Endothelial cell of umbilical vein (primary cell): ENCODE results near the gene CLDN14. TPM values are rescaled to one million over a fixed set of nuclear protein-coding genes. Genes with fewer than 3 reads are reported as not detected.

Experiments used
- BruUV-seq: library from RNA; stranded (reverse); fragments of 400-500 nt; replicated peaks from 2 replicates; lab custom pipeline; 2021; lab: Mats Ljungman, UMichigan
- CTCF ChIA-PET: fragments of 300-600, 350-600 bp; sonication (Branson Sonifier 250); formaldehyde crosslinking; loops from one replicate; lab custom pipeline; 2021; ENCODE audit warnings: antibody characterized with exemption, inconsistent platforms; lab: Charles Lee
- POLR2A ChIA-PET: fragments of 300-600, 350-600 bp; sonication (Branson Sonifier 250); formaldehyde crosslinking; loops from one replicate; lab custom pipeline; 2021; ENCODE audit warnings: antibody characterized with exemption, inconsistent platforms; lab: Charles Lee
- DNase-seq: peaks from one replicate; pipeline ENCODE4 v3.0.0-alpha.2; 2011; ENCODE audit warnings: low read depth, low spot score
- FAIRE-seq: peaks from 2 replicates; lab custom pipeline; 2011; peaks lifted over from hg19 to GRCh38; lab: Jason Lieb, UNC
- H2AFZ ChIP-seq: 2 replicates; pipeline ENCODE4 v1.6.0; 2012; ENCODE audit warnings: low read depth, low read length, control low read depth, inconsistent platforms
- H3K27ac ChIP-seq: 2 replicates; pipeline ENCODE4 v1.5.1; 2011; ENCODE audit warnings: low read depth, mild to moderate bottlenecking, control low read depth, low read length, moderate library complexity; ENCODE audit not compliant: insufficient read depth
- H3K27me3 ChIP-seq, 2 experiments: 2 replicates each; pipeline versions ENCODE4 v1.6.0 to v1.6.1; 2011; ENCODE audit warnings: low read length in 2 of 2, mixed read lengths in 1 of 2; ENCODE audit not compliant: control insufficient read depth in 2 of 2, insufficient read depth in 2 of 2
- H3K36me3 ChIP-seq, 2 experiments: 2 replicates in 1 of 2; 3 replicates in 1 of 2; pipeline ENCODE4 v1.5.1; 2011; ENCODE audit warnings: low read length in 2 of 2, mild to moderate bottlenecking in 1 of 2, moderate library complexity in 1 of 2; ENCODE audit not compliant: control insufficient read depth in 2 of 2, insufficient read depth in 2 of 2; ENCODE audit errors: extremely low read depth in 1 of 2
- H3K4me1 ChIP-seq: 3 replicates; pipeline ENCODE4 v1.5.1; 2011; ENCODE audit warnings: mild to moderate bottlenecking, low read length; ENCODE audit not compliant: control insufficient read depth, insufficient read depth; ENCODE audit errors: extremely low read depth
- H3K4me2 ChIP-seq: 2 replicates; pipeline ENCODE4 v1.6.1; 2011; ENCODE audit warnings: low read length, control low read depth, mixed read lengths; ENCODE audit not compliant: insufficient read depth
- H3K4me3 ChIP-seq, 3 experiments: fragments of 200-600 bp in 1 of 3; sonication (generic), shearing (Covaris generic) in 1 of 3; replicated peaks in 1 of 3; 2 replicates each; pipeline ENCODE4 v1.5.1; 2011 to 2016; ENCODE audit warnings: control low read depth in 3 of 3, low read length in 3 of 3, mild to moderate bottlenecking in 2 of 3, inconsistent platforms in 1 of 3, low read depth in 1 of 3, moderate library complexity in 1 of 3; ENCODE audit not compliant: insufficient read depth in 1 of 3
- H3K79me2 ChIP-seq: 2 replicates; pipeline ENCODE4 v1.6.0; 2012; ENCODE audit warnings: low read length, inconsistent platforms; ENCODE audit not compliant: control insufficient read depth, insufficient read depth
- H3K9ac ChIP-seq: replicated peaks from 2 replicates; pipeline ENCODE3; 2011; ENCODE audit warnings: low read length, control low read depth; ENCODE audit not compliant: insufficient read depth; ENCODE audit errors: extremely low read depth
- H3K9me1 ChIP-seq: replicated peaks from 3 replicates; pipeline ENCODE4 v1.6.0; 2011; ENCODE audit warnings: mild to moderate bottlenecking, low read length; ENCODE audit not compliant: control insufficient read depth, insufficient read depth; ENCODE audit errors: extremely low read depth
- H3K9me3 ChIP-seq: replicated peaks from 2 replicates; pipeline ENCODE4 v1.5.1; 2012; ENCODE audit warnings: low read length, inconsistent platforms; ENCODE audit not compliant: control insufficient read depth, insufficient read depth
- H4K20me1 ChIP-seq: replicated peaks from 2 replicates; pipeline ENCODE3; 2011; ENCODE audit warnings: mild to moderate bottlenecking, low read length; ENCODE audit not compliant: control insufficient read depth, insufficient read depth; ENCODE audit errors: extremely low read depth
- EZH2 ChIP-seq: IDR thresholded peaks from 2 replicates; pipeline ENCODE4 v1.6.1; 2012; ENCODE audit warnings: borderline replicate concordance, low read depth, mild to moderate bottlenecking, moderate library complexity, low read length, inconsistent platforms; ENCODE audit not compliant: severe bottlenecking
- FOS ChIP-seq: IDR thresholded peaks from 2 replicates; pipeline ENCODE4 v1.6.1; 2011; ENCODE audit warnings: mild to moderate bottlenecking, low read length, moderate library complexity, borderline replicate concordance; ENCODE audit not compliant: insufficient read depth
- GATA2 ChIP-seq: IDR thresholded peaks from 2 replicates; pipeline ENCODE4 v1.7.0; 2011; ENCODE audit warnings: low read depth, mild to moderate bottlenecking, moderate library complexity, mixed read lengths, low read length; ENCODE audit not compliant: insufficient read length, insufficient read depth
- JUN ChIP-seq: IDR thresholded peaks from 2 replicates; pipeline ENCODE4 v1.6.1; 2011; ENCODE audit warnings: borderline replicate concordance, low read depth; ENCODE audit not compliant: insufficient read length, insufficient read depth
- MYC ChIP-seq: IDR thresholded peaks from one replicate; pipeline ENCODE4 v1.6.1; 2011; ENCODE audit warnings: mild to moderate bottlenecking, low read depth, low read length
- POLR2A ChIP-seq: IDR thresholded peaks from 2 replicates; pipeline ENCODE4 v1.6.1; 2012; ENCODE audit warnings: low read depth, mild to moderate bottlenecking, control low read depth, low read length
- POLR2AphosphoS5 ChIP-seq: IDR thresholded peaks from 2 replicates; pipeline ENCODE4 v1.6.1; 2012; ENCODE audit warnings: low read depth, mild to moderate bottlenecking, control low read depth, low read length, moderate library complexity; ENCODE audit not compliant: insufficient read depth
- dilution Hi-C: fragments of 300-500 bp; cut with MboI; formaldehyde crosslinking; loops from one replicate; pipeline ENCODE4 v1.15.0; 2019; ENCODE audit warnings: low sequenced_read_pairs; ENCODE audit not compliant: extremely low pct_ligation_motif_present
- intact Hi-C: fragments of 100-400 bp; cut with micrococcal nuclease; formaldehyde crosslinking; loops from one replicate; pipeline ENCODE4 v1.10.0; 2022
- polyA plus RNA-seq, 4 experiments: library from polyadenylated mRNA; depleted of rRNA in 3 of 4; stranded (reverse) in 3 of 4; unstranded in 1 of 4; fragments of >200 nt; gene quantifications; 2 replicates each; pipeline versions ENCODE4 v1.2.1 to v1.2.3, GENCODE V29; 2011 to 2012; ENCODE audit warnings: missing spikeins in 1 of 4
- total RNA-seq: library from RNA; stranded (reverse); gene quantifications from 2 replicates; pipeline ENCODE4 v1.2.3, GENCODE V29; 2021
- TF ChIP-seq, protein P1 (sequence below): IDR thresholded peaks from 2 replicates; pipeline ENCODE4 v1.6.1; 2011; ENCODE audit not compliant: insufficient read depth, insufficient read length
- TF ChIP-seq, protein P2 (sequence below), 2 donors: IDR thresholded peaks; 1 replicate in 1 of 2; 2 replicates in 1 of 2; pipeline ENCODE4 v1.5.1; 2011; ENCODE audit warnings: low read length in 2 of 2, mild to moderate bottlenecking in 2 of 2, moderate library complexity in 2 of 2, control low read depth in 1 of 2, inconsistent platforms in 1 of 2, low read depth in 1 of 2; ENCODE audit not compliant: insufficient read depth in 1 of 2; ENCODE audit errors: extremely low read depth in 1 of 2

CLDN14 gene
- total and polyA plus RNA-seq, 2 donors (not counting 3 experiments of a cell fraction or from before 2014, with no cell fraction given): 1.0 to 2.5 TPM

DNA sequence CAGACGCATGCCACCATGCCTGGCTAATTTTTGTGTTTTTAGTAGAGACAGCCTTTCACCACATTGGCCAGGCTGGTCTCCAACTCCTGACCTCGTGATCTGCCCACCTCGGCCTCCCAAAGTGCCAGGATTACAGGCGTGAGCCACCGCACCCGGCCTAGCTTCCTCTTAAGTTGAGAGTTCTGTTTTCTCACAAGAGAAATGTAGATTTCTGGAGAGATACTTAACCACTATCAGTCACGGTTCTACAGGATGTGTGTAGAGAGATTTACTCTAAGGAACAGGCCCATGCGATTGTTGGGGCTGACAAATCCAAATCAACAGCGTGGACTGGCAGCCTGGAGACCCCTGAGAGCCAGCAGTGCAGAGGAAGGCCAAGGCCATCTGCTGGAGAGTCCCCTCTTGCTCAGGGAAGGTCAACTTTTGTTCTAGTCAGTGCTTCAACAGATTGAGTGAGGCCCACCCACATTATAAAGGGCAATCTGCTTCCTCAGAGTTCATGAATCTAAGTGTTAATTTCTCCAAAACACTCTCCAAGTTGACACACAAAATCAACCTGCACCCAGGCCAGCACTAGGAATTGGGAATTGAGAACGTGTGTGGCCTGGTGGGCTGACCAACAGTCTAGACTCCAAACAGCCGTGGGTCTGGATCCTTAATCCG is 56.0 kb downstream of the CLDN14 start:
- ChIA-PET POLR2A (no interaction called here), CTCF (interaction anchor here (1.0 to 2.4 kb wide), 5 partner anchors 54 to 503 kb away, joined by 3 to 15 read pairs (median 7); partner anchors contain the start of gene CLDN14)
- Histone ChIP-seq H3K36me3 (no peaks in the 10 kb centered on the region), H3K4me1 (peaks cover 7% of the 10 kb centered on the region), H3K4me2 (no peak overlapping the region), H3K79me2 (no peaks in the 10 kb centered on the region), H4K20me1 (no peaks in the 10 kb centered on the region), H3K4me3 (no peak overlapping the region), H2AFZ (no peak overlapping the region), H3K9ac (no peak overlapping the region), H3K9me1 (no peaks in the 10 kb centered on the region), H3K9me3 (no peaks in the 10 kb centered on the region), H3K27ac (no peak overlapping the region), H3K27me3 (no peaks in the 10 kb centered on the region)
- intact Hi-C loops (loop anchor here (5.0 kb wide), 3 partner anchors 218 to 438 kb away; no protein-coding TSS in a partner anchor), dilution Hi-C loops (no loop called here)
- FAIRE-seq: no peak
- TF ChIP-seq, protein P1, sequence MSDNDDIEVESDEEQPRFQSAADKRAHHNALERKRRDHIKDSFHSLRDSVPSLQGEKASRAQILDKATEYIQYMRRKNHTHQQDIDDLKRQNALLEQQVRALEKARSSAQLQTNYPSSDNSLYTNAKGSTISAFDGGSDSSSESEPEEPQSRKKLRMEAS: no peak
- TF ChIP-seq POLR2AphosphoS5: no peak
- no peak for TF ChIP-seq POLR2A
- no peak for TF ChIP-seq JUN
- TF ChIP-seq GATA2: no peak
- TF ChIP-seq, protein P2, sequence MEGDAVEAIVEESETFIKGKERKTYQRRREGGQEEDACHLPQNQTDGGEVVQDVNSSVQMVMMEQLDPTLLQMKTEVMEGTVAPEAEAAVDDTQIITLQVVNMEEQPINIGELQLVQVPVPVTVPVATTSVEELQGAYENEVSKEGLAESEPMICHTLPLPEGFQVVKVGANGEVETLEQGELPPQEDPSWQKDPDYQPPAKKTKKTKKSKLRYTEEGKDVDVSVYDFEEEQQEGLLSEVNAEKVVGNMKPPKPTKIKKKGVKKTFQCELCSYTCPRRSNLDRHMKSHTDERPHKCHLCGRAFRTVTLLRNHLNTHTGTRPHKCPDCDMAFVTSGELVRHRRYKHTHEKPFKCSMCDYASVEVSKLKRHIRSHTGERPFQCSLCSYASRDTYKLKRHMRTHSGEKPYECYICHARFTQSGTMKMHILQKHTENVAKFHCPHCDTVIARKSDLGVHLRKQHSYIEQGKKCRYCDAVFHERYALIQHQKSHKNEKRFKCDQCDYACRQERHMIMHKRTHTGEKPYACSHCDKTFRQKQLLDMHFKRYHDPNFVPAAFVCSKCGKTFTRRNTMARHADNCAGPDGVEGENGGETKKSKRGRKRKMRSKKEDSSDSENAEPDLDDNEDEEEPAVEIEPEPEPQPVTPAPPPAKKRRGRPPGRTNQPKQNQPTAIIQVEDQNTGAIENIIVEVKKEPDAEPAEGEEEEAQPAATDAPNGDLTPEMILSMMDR (IDR thresholded peaks at IDR 0.05; ENCODE audit: extremely low read depth in 1 of 2, insufficient read depth in 1 of 2, low read depth in 1 of 2, low read length in 2 of 2): no peak
- no peak for TF ChIP-seq FOS
- no peak for TF ChIP-seq EZH2
- no peak for TF ChIP-seq MYC
- BruUV-seq: no TSS peak
- DNase-seq: no peak
